Smooth muscle cell (in vitro differentiated cells): Measurements from ENCODE around the gene RNF151. TPM values are rescaled to one million over a fixed set of nuclear protein-coding genes. Genes with fewer than 3 reads are reported as not detected.

Experiments used
- DNase-seq: peaks from one replicate; lab custom pipeline; 2025; ENCODE audit not compliant: unreplicated experiment; lab: John Stamatoyannopoulos, UW
- H2AFZ ChIP-seq: fragments of 200-600 bp; sonication (generic); 2 replicates; pipeline ENCODE4 v1.6.0; 2016; ENCODE audit warnings: antibody characterized with exemption, low read depth, mild to moderate bottlenecking
- H3F3A ChIP-seq: fragments of 200-600 bp; sonication (generic); 2 replicates; pipeline ENCODE4 v1.6.0; 2017; ENCODE audit warnings: antibody characterized with exemption, low read depth
- H3K27ac ChIP-seq: fragments of 200-600 bp; sonication (generic); 2 replicates; pipeline ENCODE4 v1.5.1; 2016; ENCODE audit warnings: low read depth, mild to moderate bottlenecking
- H3K27me3 ChIP-seq: fragments of 200-600 bp; sonication (generic); 2 replicates; pipeline ENCODE4 v1.6.1; 2016; ENCODE audit warnings: low read depth, mild to moderate bottlenecking
- H3K36me3 ChIP-seq: fragments of 200-600 bp; sonication (generic); 2 replicates; pipeline ENCODE4 v1.5.1; 2016; ENCODE audit warnings: low read depth
- H3K4me1 ChIP-seq: fragments of 200-600 bp; sonication (generic); 2 replicates; pipeline ENCODE4 v1.5.1; 2016; ENCODE audit warnings: low read depth
- H3K4me2 ChIP-seq: fragments of 200-600 bp; sonication (generic); 2 replicates; pipeline ENCODE4 v1.6.0; 2016; ENCODE audit warnings: mild to moderate bottlenecking
- H3K4me3 ChIP-seq: fragments of 200-600 bp; sonication (generic); 2 replicates; pipeline ENCODE4 v1.5.1; 2016; ENCODE audit warnings: mild to moderate bottlenecking
- H3K79me2 ChIP-seq: fragments of 200-600 bp; sonication (generic); 2 replicates; pipeline ENCODE4 v1.6.0; 2016; ENCODE audit warnings: low read depth, mild to moderate bottlenecking
- H3K9ac ChIP-seq: fragments of 200-600 bp; sonication (generic); 2 replicates; pipeline ENCODE4 v1.6.0; 2016; ENCODE audit warnings: low read depth
- H3K9me3 ChIP-seq: fragments of 200-600 bp; sonication (generic); replicated peaks from 2 replicates; pipeline ENCODE4 v1.5.1; 2016; ENCODE audit warnings: low read depth
- H4K20me1 ChIP-seq: fragments of 200-600 bp; sonication (generic); 2 replicates; pipeline ENCODE4 v1.6.0; 2016; ENCODE audit warnings: low read depth
- WGBS: methylation state at CpG from one replicate; pipeline ENCODE4 v1.1.7; 2016; ENCODE audit warnings: low lambda C conversion rate; 5-methylcytosine and 5-hydroxymethylcytosine counted together
- polyA plus RNA-seq: library from polyadenylated mRNA; unstranded; fragments of >200 nt; fragmentation: Nextera tagmentation; extraction: Ambion mirVana; gene quantifications from 2 replicates; pipeline ENCODE4 v1.2.1, GENCODE V29; 2016
- total RNA-seq: library from RNA; depleted of rRNA; stranded (reverse); fragments of >200 nt; gene quantifications from 2 replicates; pipeline ENCODE4 v1.2.3, GENCODE V29; 2014
- TF ChIP-seq, protein P1 (sequence below): fragments of 200-600 bp; sonication (generic); IDR thresholded peaks from 2 replicates; pipeline ENCODE4 v1.5.1; 2017; ENCODE audit warnings: borderline replicate concordance, mild to moderate bottlenecking, antibody characterized with exemption; ENCODE audit not compliant: insufficient read depth, poor library complexity, severe bottlenecking

The RNF151 gene
- total and polyA plus RNA-seq, 2 experiments from 2014 or later = not detected

GRCh38 chr16:1990351-1991134 lies 23.9 kb downstream of the RNF151 start:
- Histone ChIP-seq H2AFZ (no peak overlapping the region), H4K20me1 (no peaks in the 10 kb centered on the region), H3K4me1 (peaks cover 10% of the 10 kb centered on the region), H3F3A (peaks cover 13% of the 10 kb centered on the region), H3K4me2 (peak overlapping the region; percentile 82), H3K36me3 (no peaks in the 10 kb centered on the region), H3K9ac (no peak overlapping the region), H3K27me3 (peaks cover 39% of the 10 kb centered on the region), H3K4me3 (peak overlapping the region; percentile 46), H3K9me3 (no peaks in the 10 kb centered on the region), H3K79me2 (no peaks in the 10 kb centered on the region), H3K27ac (no peak overlapping the region)
- TF ChIP-seq, protein P1, sequence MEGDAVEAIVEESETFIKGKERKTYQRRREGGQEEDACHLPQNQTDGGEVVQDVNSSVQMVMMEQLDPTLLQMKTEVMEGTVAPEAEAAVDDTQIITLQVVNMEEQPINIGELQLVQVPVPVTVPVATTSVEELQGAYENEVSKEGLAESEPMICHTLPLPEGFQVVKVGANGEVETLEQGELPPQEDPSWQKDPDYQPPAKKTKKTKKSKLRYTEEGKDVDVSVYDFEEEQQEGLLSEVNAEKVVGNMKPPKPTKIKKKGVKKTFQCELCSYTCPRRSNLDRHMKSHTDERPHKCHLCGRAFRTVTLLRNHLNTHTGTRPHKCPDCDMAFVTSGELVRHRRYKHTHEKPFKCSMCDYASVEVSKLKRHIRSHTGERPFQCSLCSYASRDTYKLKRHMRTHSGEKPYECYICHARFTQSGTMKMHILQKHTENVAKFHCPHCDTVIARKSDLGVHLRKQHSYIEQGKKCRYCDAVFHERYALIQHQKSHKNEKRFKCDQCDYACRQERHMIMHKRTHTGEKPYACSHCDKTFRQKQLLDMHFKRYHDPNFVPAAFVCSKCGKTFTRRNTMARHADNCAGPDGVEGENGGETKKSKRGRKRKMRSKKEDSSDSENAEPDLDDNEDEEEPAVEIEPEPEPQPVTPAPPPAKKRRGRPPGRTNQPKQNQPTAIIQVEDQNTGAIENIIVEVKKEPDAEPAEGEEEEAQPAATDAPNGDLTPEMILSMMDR = no peak
- 6% methylated on average over 45 of the region's 50 CpGs for WGBS
- DNase-seq = no peak

- Histone ChIP-seq H3K4me3 (peak overlapping the region; percentile 46), H3K4me2 (peak overlapping the region; percentile 82), H3K79me2 (no peaks in the 10 kb centered on the region), H3K27me3 (peaks cover 39% of the 10 kb centered on the region), H3F3A (peaks cover 19% of the 10 kb centered on the region), H3K9ac (no peak overlapping the region), H3K4me1 (peaks cover 10% of the 10 kb centered on the region), H4K20me1 (no peaks in the 10 kb centered on the region), H3K9me3 (no peaks in the 10 kb centered on the region), H3K27ac (no peak overlapping the region), H3K36me3 (no peaks in the 10 kb centered on the region), H2AFZ (no peak overlapping the region)
- TF ChIP-seq, protein P1 = no peak
- WGBS = 29% methylated on average over 18 of the region's 18 CpGs
- no peak for DNase-seq
Measured at GRCh38 chr16:1991135-1991551, 24.5 kb downstream of the RNF151 start.

DNA sequence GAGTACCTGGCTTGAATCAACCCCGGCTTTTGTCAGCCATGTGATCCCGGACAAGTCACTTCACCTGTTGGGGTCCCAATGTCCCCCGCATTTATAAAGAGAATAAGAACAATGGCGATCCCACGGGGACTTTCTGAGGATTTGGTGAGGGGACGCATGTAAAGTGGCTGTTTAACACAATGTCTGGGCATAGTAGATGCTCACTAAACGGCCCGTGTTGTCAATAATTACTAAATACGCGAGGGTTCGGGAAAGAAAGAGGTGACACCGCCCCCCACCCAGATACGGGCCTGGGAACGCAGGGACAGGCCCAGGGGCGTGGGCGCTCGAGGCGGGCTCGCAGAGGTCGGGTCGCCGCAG lies 24.9 kb downstream of the RNF151 start:
- WGBS = 21% methylated on average over 22 of the region's 22 CpGs
- TF ChIP-seq, protein P1 = no peak
- Histone ChIP-seq H3K9me3 (no peaks in the 10 kb centered on the region), H3K79me2 (no peaks in the 10 kb centered on the region), H3K27me3 (peaks cover 39% of the 10 kb centered on the region), H3K27ac (no peak overlapping the region), H3F3A (peaks cover 24% of the 10 kb centered on the region), H3K36me3 (no peaks in the 10 kb centered on the region), H3K4me3 (peak overlapping the region; percentile 23), H3K9ac (no peak overlapping the region), H2AFZ (no peak overlapping the region), H3K4me2 (peak overlapping the region; percentile 81), H4K20me1 (no peaks in the 10 kb centered on the region), H3K4me1 (peaks cover 10% of the 10 kb centered on the region)
- DNase-seq = no peak
